Femur (tissue), 1 donor: ENCODE data around the gene NCKAP5.

Experiments used
- DNase-seq: peaks from one replicate; pipeline ENCODE4 v3.0.0-alpha.2; 2017

Gene NCKAP5

DNA sequence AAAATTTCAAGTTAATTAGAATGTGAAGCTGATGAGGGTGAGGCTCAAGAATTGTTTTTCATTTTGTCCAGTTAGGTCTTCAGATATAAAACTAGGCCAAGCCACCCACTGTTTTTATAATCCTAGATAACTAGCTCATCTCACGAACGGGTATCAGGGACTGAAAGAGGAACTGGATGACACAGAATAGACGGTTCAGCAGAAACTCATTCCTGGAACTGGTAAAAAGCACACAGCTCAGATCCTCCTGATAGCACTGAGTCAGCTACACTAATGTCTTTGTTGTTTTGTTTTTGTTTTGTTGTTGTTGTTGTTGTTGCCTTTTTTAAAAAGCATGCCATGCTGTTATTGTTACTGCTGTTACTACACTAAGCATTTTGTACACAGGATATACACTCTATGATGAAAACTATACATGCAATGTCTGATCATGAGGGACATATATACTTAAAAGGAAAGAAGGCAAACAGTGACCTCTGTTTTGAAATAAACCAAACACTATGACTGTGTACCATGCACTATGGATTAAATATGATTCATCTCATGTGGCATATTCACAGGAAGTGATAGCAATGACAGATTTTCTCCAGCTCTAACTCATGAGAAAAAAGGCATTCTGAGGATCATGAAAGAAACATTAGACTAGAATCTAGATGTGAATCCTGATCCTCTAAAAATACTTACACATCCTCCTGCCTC is 437.6 kb downstream of the NCKAP5 start:
- no peak for DNase-seq

DNA sequence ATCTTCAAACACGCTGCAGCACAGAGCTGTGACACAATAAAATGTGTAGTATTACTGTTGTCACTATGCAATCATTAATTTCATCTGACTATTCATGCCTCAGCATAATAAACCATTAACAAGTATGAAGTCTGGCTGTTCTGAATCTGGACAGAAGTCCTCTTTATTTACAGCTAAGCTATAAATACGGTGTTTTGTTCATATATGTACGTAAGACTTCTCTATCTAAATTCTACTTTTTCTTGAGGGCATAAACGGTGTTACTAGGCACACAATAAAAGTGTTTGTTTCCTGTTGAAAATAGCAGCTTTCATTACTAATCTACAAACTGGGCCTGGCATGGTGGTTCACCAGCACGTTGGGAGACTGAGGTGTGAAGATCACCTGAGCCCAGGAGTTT is 443.8 kb downstream of the NCKAP5 start:
- DNase-seq = no peak

DNA sequence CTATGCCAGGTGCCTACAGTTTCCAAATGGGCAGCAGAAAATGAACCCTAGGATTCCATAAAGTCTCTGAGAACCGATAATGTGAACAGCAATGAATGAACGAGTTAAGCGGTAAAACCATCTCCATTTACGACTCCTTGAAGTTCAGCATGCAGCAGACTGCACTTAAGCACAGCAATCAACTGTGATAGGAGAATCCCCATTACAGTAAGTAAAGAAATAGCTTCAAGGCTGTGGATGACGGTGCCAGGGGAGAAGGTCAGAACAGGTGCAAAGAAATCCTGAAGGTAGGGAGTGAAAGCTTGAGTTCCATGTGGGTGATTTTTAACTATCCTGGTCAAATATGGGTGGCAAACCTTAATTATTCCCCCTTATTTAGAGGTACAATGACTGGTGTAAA is 444.4 kb downstream of the NCKAP5 start:
- no peak for DNase-seq

DNA sequence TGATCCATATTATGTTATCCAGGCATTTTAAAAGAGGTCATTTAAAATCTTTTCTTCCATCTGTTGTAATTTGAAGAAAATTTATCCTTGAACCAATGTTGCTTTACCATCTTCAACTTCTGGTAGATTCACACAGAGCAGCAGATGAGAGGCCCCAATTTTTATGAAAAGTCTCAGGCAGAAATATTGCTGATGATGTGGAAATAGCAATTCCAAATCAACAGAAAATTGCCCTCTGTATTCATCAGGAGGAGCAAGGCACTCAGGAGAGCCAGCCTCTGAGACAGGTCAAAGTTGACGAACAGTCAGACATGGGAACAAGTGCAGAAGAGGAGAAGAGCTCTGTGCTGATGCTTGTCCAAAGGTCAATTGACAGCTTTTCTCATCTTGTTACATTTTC is 444.9 kb downstream of the NCKAP5 start:
- no peak for DNase-seq

DNA sequence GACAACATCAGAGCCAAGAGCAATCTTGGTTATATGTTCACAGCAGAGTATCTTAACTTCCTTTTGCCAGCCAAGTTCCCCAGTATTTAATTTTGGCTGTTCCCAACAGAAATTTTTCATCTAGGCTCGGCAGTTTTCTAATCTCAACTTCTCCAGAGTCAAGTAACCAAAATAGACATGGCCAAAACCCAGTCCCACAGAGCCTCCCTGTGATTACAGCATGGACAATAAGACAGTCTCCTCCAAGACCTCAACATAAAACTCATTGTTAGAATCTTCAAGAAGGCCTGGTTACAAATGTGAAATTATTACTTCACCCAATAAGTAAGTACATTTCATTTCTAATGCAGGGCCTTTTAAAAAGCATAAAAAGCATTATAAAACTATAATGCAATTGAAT is 445.7 kb downstream of the NCKAP5 start:
- DNase-seq = no peak

DNA sequence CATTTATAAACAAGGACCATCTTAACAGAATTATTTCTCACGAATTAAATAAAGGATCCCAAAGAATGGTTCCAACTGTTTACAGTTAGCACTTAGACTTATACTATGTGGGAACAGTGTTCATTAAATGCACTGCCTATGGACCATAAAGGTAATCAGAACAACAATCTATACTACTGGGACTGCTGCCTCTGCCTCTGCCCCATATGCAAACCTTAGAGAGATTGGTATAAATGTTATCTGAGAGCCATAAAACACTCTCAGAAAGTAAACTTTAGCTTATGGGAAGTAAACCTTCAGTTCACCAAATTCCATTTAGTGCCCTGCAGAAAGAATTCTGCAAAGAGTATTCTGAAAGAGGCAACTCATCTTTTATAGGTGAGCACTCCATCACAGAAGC is 448.0 kb downstream of the NCKAP5 start:
- no peak for DNase-seq

DNA sequence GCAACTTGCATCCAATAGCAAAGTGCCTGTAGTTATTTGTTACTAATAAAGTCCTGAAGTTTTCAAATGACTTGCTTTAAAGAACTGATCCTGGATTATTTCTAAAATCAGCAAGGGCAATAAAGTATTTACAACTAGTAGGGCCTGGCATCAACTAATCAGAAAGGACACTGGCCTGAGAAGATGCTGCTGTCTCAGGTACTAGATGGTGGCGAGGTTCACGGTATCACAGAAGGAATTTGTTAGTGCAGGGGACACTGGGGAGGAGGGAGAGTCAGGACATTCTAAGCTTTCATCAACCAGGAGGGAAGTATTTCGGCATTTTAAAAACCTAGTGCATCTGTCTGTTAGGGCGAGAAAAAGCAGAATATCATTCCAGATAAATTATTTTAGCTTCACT is 458.1 kb downstream of the NCKAP5 start:
- DNase-seq = no peak

DNA sequence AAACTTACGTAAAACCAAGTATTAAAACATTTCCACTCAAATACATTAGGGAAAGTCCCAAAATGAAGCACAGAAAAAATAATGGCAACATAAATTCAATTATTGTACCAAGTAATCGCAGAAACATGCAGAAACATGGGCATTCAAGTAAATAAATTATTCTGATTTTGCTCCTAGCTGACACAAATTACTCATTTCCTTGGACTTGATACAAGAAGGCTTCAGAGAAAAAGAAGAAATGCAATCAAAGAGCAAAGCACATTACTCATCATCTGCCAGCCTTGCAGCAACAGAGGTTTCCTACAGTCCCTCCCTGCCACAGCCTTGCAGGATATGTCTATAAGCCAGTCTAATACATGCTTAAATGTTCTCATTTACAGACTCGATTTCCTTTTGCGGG is 458.5 kb downstream of the NCKAP5 start:
- no peak for DNase-seq

DNA sequence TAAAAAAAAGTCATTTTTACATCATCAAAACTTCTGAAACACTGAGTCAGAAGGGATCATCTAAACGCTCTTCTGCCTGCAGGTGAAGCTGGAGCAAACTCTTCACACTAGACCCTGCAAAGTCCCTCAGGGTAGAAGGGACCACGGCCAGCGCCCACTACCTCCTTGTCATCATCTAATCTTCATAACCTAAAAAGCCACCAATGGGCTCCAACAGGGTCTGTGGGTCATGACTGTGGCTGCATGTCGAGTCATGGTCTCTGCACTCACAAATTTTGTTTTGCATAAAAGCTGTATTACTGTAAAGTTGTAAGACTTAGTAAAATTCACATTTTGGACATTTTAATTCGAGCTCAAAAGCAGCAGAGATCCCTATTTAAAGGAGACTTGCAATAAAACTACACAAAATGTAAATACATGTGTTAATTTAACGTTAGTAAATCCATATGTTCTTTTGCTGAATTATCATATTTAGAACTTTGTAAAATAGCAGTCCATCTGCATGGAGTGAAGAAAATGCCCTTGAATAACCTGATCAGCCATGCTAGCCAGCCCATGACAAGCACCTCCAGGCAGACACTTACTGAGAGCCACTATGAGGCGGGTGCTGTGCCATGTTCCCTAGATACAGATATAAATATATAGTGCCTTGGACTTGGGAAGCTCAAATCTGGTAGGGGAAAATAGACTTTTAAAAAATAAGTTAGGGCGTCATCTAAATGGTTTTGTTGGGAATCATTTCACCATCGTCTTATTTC is 461.0 kb downstream of the NCKAP5 start:
- DNase-seq = no peak

DNA sequence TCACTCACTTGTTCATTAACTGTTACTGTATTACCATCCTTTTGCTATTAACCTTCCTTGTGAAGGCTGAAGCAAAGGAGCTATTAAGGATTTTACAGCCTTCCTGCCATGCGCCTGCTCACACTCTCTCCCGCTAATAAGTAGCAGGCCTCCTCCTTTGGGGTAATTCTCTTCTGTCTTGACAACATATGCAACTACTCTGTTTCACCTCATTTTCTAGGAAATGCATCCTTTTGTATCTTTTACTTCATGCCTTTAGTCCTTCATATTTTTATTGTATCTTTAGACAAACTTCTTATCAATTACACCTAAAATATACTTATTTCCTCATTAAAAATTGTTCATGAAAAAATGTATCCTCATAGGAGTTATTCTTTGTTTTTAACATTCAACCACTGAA is 463.4 kb downstream of the NCKAP5 start:
- no peak for DNase-seq

DNA sequence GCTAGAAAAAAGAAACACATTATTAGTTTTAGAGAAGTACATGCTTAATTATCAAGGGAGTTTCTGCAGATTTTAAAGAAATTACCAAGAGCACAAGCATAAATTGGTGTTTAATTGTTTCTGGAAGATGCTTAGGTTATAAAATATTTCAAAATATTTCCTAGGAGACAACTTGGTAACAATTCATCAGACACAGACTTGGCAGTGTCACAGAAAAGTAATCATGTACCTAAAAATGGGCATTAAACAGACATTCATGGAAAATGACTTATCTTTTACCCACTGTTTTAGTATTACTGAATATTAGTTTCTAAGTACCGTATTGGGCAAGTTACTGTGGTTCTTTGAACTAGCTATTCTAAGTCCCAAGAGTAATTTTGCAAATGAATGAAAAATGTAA is 469.5 kb downstream of the NCKAP5 start:
- no peak for DNase-seq

DNA sequence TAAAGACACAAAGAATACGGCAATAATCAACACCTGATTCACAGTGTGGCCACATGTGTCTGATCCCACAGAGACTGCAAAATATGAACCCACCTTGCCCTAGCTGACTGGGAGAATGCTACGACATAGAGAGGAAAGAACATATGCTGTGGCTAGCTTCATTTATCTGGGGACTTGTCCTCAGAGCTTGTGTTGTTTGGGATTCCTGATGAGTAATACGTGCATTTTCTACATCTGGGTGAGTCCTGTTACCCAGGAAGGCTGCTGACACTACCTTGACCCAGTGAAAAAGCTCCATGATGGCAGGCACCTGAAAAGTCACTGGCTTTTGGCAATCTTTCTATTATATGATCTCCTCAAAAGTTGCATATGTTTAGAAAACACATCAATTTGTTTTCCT is 470.6 kb downstream of the NCKAP5 start:
- DNase-seq = no peak

DNA sequence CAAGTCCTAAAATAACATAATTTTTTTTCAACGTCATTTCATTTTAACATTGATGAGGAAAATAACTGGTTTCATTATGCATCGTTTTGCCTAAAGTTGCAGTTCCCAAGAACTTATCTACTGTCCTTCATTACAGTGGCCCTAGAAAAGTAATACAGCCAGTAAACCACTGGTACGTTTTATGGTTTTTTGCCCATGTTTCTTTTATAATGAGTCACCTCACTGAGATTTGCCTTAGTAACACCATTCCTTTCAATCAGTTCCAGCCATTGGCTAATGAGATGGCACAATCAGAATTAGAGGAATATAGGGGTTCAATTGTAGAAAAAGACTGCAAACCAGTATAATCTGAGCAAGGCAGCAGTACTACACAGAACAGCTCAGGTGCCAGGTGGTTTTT is 475.7 kb downstream of the NCKAP5 start:
- DNase-seq = no peak

DNA sequence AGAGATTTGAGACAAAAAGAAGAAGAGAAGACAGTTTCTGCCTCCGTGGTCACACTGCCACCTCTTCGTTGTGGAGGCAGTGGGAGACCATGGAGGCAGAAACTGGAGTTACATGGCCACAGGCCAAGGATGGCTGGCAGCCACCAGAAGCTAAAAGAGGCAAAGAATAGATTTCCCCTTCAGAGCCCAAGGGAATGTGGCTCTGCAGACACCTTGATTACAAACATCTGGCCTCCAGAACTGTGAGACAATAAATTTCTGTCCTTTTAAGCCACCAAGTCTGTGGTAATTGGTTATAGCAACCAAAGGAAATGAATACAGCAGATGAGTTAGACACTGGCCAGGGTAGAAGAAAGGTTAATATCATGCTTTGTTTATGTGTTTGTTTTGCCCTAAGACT is 477.9 kb downstream of the NCKAP5 start:
- no peak for DNase-seq

DNA sequence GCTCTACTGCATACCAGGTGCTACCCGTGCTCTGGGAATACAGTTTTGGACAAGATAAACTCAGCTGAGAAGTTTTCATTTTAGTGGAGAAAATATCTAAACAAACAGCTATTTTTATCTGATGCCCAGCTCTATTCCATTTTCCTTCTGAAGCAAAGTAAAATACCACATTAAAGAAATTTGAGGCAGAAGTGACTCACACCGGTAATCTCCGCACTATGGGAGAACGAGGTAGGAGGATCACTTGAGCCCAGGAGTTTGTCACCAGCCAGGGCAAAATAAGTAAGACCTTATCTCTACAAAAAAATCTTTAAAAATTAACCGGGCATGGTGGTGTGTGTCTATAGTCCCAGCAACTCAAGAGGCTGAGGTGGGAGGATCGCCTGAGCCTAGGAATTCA is 482.1 kb downstream of the NCKAP5 start:
- no peak for DNase-seq

DNA sequence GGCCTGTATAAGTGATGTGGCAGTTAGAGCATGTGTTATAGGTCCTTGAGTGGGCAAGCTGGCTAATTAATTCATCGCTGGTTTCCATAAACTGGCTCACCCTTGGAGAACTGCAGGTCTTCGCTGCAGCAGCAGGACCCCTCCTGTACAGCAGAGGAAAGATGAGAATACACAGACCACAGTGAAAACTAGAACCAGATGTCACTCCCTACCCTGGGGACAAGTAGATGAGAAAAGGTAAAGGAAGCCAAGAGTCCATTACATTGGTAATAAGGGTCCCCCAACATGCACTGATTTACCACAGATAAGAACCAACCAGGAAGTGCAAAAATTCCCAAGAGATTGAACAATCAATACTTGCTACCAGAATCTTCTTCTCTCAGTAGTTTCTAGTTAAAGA is 482.6 kb downstream of the NCKAP5 start:
- no peak for DNase-seq

DNA sequence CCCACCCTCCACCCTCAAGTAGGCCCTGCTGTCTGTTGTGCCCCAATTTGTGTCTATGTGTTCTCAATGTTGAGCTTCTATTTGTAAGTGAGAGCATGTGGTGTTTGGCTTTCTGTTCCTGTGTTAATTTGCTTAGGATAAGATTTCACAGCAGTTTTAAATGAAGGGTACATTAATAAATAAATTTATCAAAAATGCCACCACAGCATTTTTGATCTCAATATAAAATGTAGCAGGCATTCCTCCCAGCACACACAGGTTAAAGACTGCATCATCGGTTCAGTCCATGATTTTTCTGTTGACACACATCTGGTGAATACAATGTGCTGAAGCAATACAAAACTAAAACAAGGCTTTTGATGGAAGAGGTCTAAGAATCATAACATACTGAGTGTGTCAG is 486.2 kb downstream of the NCKAP5 start:
- DNase-seq = no peak

DNA sequence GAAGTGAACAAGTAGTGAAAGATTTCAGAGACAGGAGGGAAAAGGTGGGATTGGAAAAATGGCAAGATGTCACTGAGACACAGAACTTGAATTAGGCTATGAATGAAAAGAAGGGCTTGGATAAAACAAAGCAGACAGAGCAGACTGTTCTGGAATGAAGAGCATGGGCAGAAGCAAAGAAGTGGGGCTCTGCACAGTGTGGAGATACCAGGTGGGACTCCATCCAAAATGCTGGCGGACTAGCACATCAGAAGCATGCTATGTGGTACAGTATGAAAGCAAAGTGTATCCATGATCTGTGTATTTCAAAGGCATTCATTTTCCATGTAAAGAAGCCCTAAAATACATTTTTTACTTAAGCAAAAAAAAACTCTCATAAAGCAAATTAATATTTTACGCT is 487.4 kb downstream of the NCKAP5 start:
- no peak for DNase-seq

DNA sequence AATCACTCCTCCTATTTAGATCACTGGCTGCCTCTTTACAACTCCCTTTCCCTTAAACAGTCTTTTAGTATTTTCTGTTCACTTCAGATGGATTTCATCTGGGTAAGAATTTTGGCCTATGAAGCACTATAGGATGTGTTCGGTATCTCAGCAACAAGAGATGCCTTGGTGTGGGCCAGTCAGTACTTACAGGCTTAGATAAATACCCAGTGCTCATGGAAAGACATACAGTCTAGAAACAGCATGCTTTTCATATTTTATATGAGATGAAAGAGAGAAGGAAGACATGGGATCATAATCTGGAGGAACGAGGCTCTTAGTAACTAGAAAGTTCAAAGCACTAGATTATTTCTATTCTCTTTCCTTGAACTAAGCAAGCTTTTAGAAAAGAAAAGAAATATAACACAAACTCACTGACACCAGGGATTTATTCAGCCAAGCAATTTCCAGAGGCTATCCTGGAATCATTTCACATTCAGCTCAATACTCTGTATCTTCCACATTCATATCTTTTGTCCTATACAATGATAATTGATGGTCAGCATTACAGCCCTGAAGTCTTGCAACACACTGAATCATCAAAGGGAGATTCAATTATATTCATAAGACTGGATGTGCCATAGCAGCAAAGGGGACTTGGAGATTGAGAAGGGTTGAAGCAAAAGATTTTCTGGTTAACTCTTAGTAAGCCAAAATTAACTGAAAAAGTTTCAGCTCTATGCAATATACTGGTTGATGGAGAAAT is 489.4 kb downstream of the NCKAP5 start:
- DNase-seq = no peak

DNA sequence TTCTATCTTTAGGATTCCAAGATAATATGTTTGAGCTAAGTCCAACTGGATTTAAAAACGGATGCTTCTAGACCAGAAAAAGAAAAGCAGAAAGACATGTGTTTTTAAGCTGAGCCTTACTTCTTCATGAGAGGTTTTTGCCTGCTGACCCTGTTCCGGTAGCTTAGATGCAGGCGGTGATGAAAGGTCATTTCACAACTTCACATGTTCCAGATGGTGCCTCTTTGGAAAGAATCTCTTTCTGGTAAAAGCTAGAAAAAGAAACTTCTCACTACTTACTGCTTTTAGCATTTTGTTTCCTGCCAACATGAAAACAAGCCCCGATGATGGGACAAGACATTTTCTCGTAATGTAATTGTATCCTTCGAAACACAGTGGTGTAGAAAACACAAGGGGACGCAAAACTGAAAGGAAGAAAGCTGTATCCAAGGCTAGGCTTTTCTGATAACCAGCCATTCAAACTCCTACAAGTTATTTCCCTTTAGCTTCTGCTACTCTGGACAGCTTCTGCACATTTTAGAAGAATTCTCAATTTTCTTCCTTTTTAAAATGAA is 490.9 kb downstream of the NCKAP5 start:
- DNase-seq = peak; percentile 16

DNA sequence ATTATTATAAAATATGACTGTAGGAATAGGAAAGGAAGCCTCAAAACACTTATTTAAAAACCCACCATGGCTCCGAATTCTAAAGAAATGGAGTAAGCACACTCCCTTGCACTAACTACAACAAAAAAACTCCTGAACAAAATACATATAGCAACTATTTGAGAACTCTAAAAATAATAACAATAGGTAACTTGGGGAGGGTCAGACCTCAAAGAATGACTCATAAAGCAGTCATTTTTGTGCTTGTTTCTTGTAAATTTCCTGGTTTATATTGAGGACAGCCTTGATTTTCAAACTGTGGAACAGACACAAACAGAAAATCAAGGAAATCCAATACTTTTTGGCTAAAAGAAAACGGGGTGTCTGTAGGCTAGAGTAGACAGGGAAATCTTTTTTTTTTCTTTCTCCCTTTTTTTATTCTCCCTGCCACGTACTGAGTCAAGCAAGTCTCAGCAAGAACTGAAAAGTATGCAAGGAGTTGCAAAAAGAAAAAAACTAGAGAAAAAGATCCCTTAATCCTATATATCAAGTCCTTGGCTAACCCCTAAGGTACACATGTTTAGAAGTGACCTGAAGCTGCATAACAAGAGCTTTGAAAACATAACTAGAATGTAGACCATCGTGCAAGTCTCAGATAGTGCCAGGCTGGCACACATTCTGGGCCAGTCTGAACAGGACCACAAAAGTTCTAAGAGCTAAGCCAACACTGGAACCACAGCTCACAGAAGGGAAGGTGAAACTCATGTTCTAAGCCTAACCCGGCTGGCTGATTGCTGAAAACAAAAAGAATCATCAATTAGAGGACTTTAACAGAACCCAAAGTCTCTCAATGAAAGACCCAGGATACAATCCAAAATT is 495.2 kb downstream of the NCKAP5 start:
- no peak for DNase-seq

DNA sequence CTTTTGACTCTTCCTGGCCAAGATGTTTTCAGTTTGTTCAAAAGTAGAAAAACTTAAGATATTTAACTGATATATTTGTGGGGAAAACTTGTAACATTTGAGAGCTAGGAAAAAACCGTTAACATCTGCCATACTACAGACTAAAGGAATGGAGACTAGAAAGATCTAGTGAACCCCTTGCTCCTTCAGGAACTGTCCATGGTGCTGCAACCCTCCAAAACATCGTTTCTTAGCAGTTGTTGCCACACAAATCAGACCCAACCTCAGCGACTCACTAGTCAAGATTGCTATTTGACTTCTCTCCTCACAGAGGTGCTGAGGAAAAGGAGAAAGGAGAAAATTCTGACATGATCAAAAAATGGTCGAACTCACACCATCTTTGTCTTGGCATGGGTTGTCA is 504.5 kb downstream of the NCKAP5 start:
- peak; percentile 35 for DNase-seq
